LNCAP (cell line): ENCODE measurements around the gene SLC12A9.

Source experiments
- CTCF ChIP-seq: fragments of 450-650 bp; IDR thresholded peaks from 2 replicates; pipeline ENCODE4 v1.5.1; 2017; ENCODE audit warnings: mild to moderate bottlenecking

SLC12A9 gene

GRCh38 chr7:100852048-100852872, at the start of gene SLC12A9:
SLC12A9 (plus strand) TSS chr7:100852713; CDS start chr7:100854198, 1,485 bp downstream.
- TF ChIP-seq CTCF = peak; percentile 90

GRCh38 chr7:100802951-100803350, 49.6 kb upstream of the SLC12A9 start:
- TF ChIP-seq CTCF = no peak

- TF ChIP-seq CTCF = no peak
Observed at GRCh38 chr7:100803398-100804161, 48.9 kb upstream of the SLC12A9 start.

- TF ChIP-seq CTCF = no peak
Observed at GRCh38 chr7:100804681-100805431, 47.7 kb upstream of the SLC12A9 start.

- no peak for TF ChIP-seq CTCF
Observed at GRCh38 chr7:100806276-100806675, 46.2 kb upstream of the SLC12A9 start.

- TF ChIP-seq CTCF = no peak
Observed at GRCh38 chr7:100808354-100808875, 44.1 kb upstream of the SLC12A9 start.

GRCh38 chr7:100811480-100811879, 41.0 kb upstream of the SLC12A9 start:
- no peak for TF ChIP-seq CTCF
